Forelimb muscle (tissue), 1 donor: ENCODE measurements around the gene CD180. TPM values are rescaled to one million over a fixed set of nuclear protein-coding genes. Genes with fewer than 3 reads are reported as not detected.

Source experiments
- DNase-seq: peaks from one replicate; pipeline ENCODE4 v3.0.0-alpha.2; 2013; ENCODE audit warnings: low read depth
- polyA plus RNA-seq: library from polyadenylated mRNA; unstranded; fragments of 120-200 nt; gene quantifications from one replicate; pipeline ENCODE4 v1.2.1, GENCODE V29; 2013; ENCODE audit not compliant: insufficient read length

Gene CD180
- polyA plus RNA-seq, 1 donor, result 0.92 TPM

- no peak for DNase-seq
Observed at GRCh38 chr5:67160985-67161384, 35.6 kb downstream of the CD180 start.

- no peak for DNase-seq
Observed at GRCh38 chr5:67160272-67160671, 36.3 kb downstream of the CD180 start.

GRCh38 chr5:67156976-67157583, 39.5 kb downstream of the CD180 start:
- DNase-seq, result no peak

- DNase-seq, result no peak
Observed at GRCh38 chr5:67154556-67155206, 41.9 kb downstream of the CD180 start.

- DNase-seq, result no peak
Observed at GRCh38 chr5:67153292-67153691, 43.3 kb downstream of the CD180 start.

- DNase-seq, result no peak
Observed at GRCh38 chr5:67152400-67152799, 44.2 kb downstream of the CD180 start.

- DNase-seq, result no peak
Observed at GRCh38 chr5:67149951-67150523, 46.6 kb downstream of the CD180 start.

- DNase-seq, result no peak
Observed at GRCh38 chr5:67149057-67149950, 47.3 kb downstream of the CD180 start.

- no peak for DNase-seq
Observed at GRCh38 chr5:67147760-67148159, 48.8 kb downstream of the CD180 start.

- no peak for DNase-seq
Observed at GRCh38 chr5:67146981-67147380, 49.6 kb downstream of the CD180 start.

- no peak for DNase-seq
Observed at GRCh38 chr5:67146574-67146973, 50.0 kb downstream of the CD180 start.

- DNase-seq, result no peak
Observed at GRCh38 chr5:67144183-67144639, 52.4 kb downstream of the CD180 start.

- no peak for DNase-seq
Observed at GRCh38 chr5:67143549-67143948, 53.0 kb downstream of the CD180 start.

- DNase-seq, result no peak
Observed at GRCh38 chr5:67142816-67143215, 53.8 kb downstream of the CD180 start.

GRCh38 chr5:67141644-67142043, 55.0 kb downstream of the CD180 start:
- DNase-seq, result no peak

GRCh38 chr5:67140413-67140812, 56.2 kb downstream of the CD180 start:
- DNase-seq, result no peak

GRCh38 chr5:67139030-67139429, 57.6 kb downstream of the CD180 start:
- DNase-seq, result no peak

- DNase-seq, result no peak
Observed at GRCh38 chr5:67135381-67135984, 61.1 kb downstream of the CD180 start.

- no peak for DNase-seq
Observed at GRCh38 chr5:67133776-67134175, 62.8 kb downstream of the CD180 start.

GRCh38 chr5:67133217-67133616, 63.4 kb downstream of the CD180 start:
- DNase-seq, result no peak

- no peak for DNase-seq
Observed at GRCh38 chr5:67129768-67130167, 66.8 kb downstream of the CD180 start.
